Measurements from ENCODE around the gene RBM4.

The RBM4 gene

DNA sequence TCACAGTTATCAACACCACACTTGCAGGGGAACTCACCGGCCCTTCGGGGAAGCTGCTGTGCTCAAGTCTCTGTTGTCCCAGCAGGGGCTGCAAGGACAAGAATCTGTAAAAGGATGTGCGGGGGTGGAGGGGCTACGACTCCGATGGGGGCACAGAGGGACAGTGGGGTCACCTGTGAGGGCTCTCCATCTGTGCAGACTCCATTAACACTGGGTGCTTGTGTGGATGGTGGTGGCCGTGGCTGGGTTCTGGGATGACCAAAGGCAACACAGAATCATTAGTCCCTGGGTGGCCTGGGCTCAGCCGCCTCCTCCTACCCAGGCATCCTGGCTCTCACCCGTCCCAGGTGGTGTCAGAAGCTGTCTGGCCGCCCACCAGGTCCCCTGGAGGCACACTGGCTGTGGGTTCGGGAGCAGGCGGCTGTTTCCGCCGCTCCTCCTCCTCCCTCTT is 49.4 kb downstream of the RBM4 start:
- no peaks in the 10 kb centered on the region for H3K27me3 ChIP-seq (ENCODE audit: insufficient read depth, low read length)
- no peaks in the 10 kb centered on the region for H3F3A ChIP-seq (ENCODE audit: insufficient read depth, low read length)
- no peak overlapping the region for H3K9ac ChIP-seq (ENCODE audit: low read length)
- H3K9me3 ChIP-seq (ENCODE audit: low read length), result no peaks in the 10 kb centered on the region
- no peaks in the 10 kb centered on the region for H4K20me1 ChIP-seq (ENCODE audit: insufficient read depth, low read length)
- no peak overlapping the region for H3K4me2 ChIP-seq (ENCODE audit: low read length)
- H2AFZ ChIP-seq (ENCODE audit: low read length), result no peak overlapping the region
- H3K4me3 ChIP-seq (ENCODE audit: low read depth, low read length, poor library complexity, severe bottlenecking), result no peak overlapping the region
- no peaks in the 10 kb centered on the region for H3K79me2 ChIP-seq (ENCODE audit: insufficient read depth, low read length)
- no peak for TF ChIP-seq EZH2 (IDR thresholded peaks at IDR 0.05; ENCODE audit: borderline replicate concordance, low read length)
- TF ChIP-seq, protein P1, sequence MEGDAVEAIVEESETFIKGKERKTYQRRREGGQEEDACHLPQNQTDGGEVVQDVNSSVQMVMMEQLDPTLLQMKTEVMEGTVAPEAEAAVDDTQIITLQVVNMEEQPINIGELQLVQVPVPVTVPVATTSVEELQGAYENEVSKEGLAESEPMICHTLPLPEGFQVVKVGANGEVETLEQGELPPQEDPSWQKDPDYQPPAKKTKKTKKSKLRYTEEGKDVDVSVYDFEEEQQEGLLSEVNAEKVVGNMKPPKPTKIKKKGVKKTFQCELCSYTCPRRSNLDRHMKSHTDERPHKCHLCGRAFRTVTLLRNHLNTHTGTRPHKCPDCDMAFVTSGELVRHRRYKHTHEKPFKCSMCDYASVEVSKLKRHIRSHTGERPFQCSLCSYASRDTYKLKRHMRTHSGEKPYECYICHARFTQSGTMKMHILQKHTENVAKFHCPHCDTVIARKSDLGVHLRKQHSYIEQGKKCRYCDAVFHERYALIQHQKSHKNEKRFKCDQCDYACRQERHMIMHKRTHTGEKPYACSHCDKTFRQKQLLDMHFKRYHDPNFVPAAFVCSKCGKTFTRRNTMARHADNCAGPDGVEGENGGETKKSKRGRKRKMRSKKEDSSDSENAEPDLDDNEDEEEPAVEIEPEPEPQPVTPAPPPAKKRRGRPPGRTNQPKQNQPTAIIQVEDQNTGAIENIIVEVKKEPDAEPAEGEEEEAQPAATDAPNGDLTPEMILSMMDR (IDR thresholded peaks at IDR 0.05; ENCODE audit: low read length), result no peak
- no peak overlapping the region for H3K27ac ChIP-seq (ENCODE audit: low read depth, low read length, poor library complexity, severe bottlenecking)
- peaks cover 44% of the 10 kb centered on the region for H3K36me3 ChIP-seq (ENCODE audit: insufficient read depth, low read length)
- H3K4me1 ChIP-seq (ENCODE audit: insufficient read depth, low read length, severe bottlenecking), result no peaks in the 10 kb centered on the region
- no peaks in the 10 kb centered on the region for H3K9me2 ChIP-seq (ENCODE audit: low read depth, low read length)

DNA sequence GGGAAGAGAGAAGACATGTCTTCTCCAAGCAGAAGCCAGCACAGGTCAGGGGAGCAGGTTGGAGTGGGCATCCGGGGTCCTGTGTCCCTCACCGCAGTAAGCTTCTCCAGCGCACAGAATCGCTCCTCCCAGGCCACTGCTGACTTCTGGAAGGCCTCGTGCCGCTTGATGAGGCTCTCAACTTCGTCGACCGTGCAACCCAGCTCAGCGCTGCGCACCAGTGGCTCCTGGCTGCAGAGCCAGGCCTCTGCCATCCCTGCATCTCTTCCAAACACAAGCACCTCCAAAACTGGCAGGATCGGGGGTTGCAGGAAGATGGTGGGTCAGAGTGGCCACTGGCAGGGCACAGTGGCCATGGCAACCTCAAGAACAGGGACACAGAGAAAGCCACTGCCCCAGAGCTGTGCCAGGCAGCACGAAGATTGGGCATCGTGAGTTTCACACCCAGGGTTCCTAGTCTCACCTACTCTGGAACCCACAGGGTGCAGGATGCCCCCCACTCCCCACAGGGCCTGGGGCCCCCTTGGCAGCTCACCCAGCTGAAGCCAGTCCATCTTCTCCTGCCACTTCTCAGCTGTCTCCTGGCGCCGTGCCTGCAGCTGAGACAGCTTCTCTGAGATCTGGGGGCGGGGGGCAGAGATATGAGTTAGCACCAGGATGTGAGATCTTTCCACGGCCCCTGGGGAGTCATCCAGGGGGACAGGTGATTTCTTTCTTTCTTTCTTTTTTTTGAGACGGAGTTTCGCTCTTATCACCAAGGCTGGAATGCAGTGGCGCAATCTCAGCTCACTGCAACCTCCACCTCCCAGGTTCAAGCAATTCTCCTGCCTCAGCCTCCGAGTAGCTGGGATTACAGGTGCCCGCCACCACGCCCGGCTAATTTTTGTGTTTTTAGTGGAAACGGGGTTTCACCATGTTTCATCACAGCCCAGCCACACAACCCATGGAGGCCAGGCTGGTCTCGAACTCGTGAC is 50.3 kb downstream of the RBM4 start:
- H3K9me2 ChIP-seq (ENCODE audit: low read depth, low read length), result no peaks in the 10 kb centered on the region
- no peaks in the 10 kb centered on the region for H3K9me3 ChIP-seq (ENCODE audit: low read length)
- H2AFZ ChIP-seq (ENCODE audit: low read length), result no peak overlapping the region
- H3K4me1 ChIP-seq (ENCODE audit: insufficient read depth, low read length, severe bottlenecking), result no peaks in the 10 kb centered on the region
- H3K36me3 ChIP-seq (ENCODE audit: insufficient read depth, low read length), result peaks cover 51% of the 10 kb centered on the region
- H3F3A ChIP-seq (ENCODE audit: insufficient read depth, low read length), result no peaks in the 10 kb centered on the region
- H3K4me2 ChIP-seq (ENCODE audit: low read length), result no peak overlapping the region
- no peak overlapping the region for H3K9ac ChIP-seq (ENCODE audit: low read length)
- H4K20me1 ChIP-seq (ENCODE audit: insufficient read depth, low read length), result no peaks in the 10 kb centered on the region
- no peaks in the 10 kb centered on the region for H3K79me2 ChIP-seq (ENCODE audit: insufficient read depth, low read length)
- no peak overlapping the region for H3K4me3 ChIP-seq (ENCODE audit: low read depth, low read length, poor library complexity, severe bottlenecking)
- no peaks in the 10 kb centered on the region for H3K27me3 ChIP-seq (ENCODE audit: insufficient read depth, low read length)
- H3K27ac ChIP-seq (ENCODE audit: low read depth, low read length, poor library complexity, severe bottlenecking), result no peak overlapping the region
- TF ChIP-seq EZH2 (IDR thresholded peaks at IDR 0.05; ENCODE audit: borderline replicate concordance, low read length), result no peak
- TF ChIP-seq, protein P1 (IDR thresholded peaks at IDR 0.05; ENCODE audit: low read length), result no peak

DNA sequence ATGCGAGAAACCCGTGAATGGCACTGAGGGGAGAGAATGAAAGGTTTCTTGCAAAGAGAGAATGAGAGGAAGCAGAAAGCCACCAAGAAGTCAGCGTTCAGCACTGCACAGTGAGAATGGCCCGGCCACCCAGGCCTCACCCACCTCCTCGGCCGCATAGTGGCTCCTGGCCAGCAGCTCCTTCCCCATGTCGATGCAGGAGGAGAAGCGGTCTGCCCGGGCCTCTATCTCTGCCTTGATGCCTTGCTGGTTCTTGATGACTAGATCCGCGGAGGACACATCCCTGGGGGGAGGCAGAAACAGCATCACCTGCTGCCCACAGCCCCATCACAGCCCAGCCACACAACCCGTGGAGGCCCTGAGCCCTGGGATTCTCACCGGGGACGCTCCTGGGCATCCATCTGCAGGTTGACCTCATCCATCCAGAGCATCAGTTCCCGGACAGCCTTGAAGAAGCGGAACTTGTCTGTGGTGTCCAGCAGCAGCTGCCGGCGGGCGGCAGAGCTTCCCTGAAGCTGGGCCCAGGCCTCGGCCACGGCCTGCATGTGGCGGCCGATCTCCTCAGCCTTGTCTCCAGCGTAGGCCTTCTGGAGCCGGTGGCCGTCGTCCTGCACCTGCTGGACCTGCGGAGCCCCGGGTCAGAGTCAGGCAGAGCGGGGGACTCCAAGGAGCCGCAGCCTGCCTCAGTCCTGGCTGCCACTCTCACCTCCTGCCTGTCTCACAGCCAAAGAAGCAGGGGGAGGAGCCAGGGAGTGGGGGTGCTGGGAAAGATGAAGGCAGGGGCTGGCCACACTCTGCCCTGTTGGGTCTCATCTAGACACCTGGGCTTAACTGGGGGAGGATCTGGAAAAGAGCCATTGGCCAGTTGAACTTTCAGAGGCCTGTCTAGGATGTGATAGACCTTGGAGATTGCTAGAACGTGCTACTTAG is 51.4 kb downstream of the RBM4 start:
- H3K4me3 ChIP-seq (ENCODE audit: low read depth, low read length, poor library complexity, severe bottlenecking), result no peak overlapping the region
- H3K9ac ChIP-seq (ENCODE audit: low read length), result no peak overlapping the region
- H3K27me3 ChIP-seq (ENCODE audit: insufficient read depth, low read length), result no peaks in the 10 kb centered on the region
- H3K79me2 ChIP-seq (ENCODE audit: insufficient read depth, low read length), result no peaks in the 10 kb centered on the region
- no peaks in the 10 kb centered on the region for H3K9me3 ChIP-seq (ENCODE audit: low read length)
- no peaks in the 10 kb centered on the region for H4K20me1 ChIP-seq (ENCODE audit: insufficient read depth, low read length)
- no peak overlapping the region for H3K4me2 ChIP-seq (ENCODE audit: low read length)
- H3K4me1 ChIP-seq (ENCODE audit: insufficient read depth, low read length, severe bottlenecking), result no peaks in the 10 kb centered on the region
- no peaks in the 10 kb centered on the region for H3K9me2 ChIP-seq (ENCODE audit: low read depth, low read length)
- no peak overlapping the region for H3K27ac ChIP-seq (ENCODE audit: low read depth, low read length, poor library complexity, severe bottlenecking)
- no peak for TF ChIP-seq EZH2 (IDR thresholded peaks at IDR 0.05; ENCODE audit: borderline replicate concordance, low read length)
- TF ChIP-seq, protein P1 (IDR thresholded peaks at IDR 0.05; ENCODE audit: low read length), result no peak
- peaks cover 57% of the 10 kb centered on the region for H3K36me3 ChIP-seq (ENCODE audit: insufficient read depth, low read length)
- no peaks in the 10 kb centered on the region for H3F3A ChIP-seq (ENCODE audit: insufficient read depth, low read length)
- H2AFZ ChIP-seq (ENCODE audit: low read length), result no peak overlapping the region

All from OCI-LY1 (cell line).